H1 (cell line): Measurements from ENCODE around the gene S100A13. TPM values are rescaled to one million over a fixed set of nuclear protein-coding genes. Genes with fewer than 3 reads are reported as not detected.

ENCODE experiments used
- CTCF ChIA-PET: fragments of 300-600 bp; sonication (Branson Sonifier 250); formaldehyde crosslinking; loops from one replicate; lab custom pipeline; 2021; ENCODE audit not compliant: partially characterized antibody; lab: Charles Lee
- POLR2A ChIA-PET: fragments of 300-600 bp; sonication (Branson Sonifier 250); formaldehyde crosslinking; loops from one replicate; lab custom pipeline; 2021; ENCODE audit warnings: inconsistent platforms; ENCODE audit not compliant: partially characterized antibody; lab: Charles Lee
- DNase-seq, 2 experiments: peaks; one replicate each; pipeline versions ENCODE4 v3.0.0 to v3.0.0-alpha.2; 2010 to 2022; ENCODE audit warnings: low spot score in 2 of 2, low read depth in 1 of 2, mixed read lengths in 1 of 2
- FAIRE-seq: peaks from 2 replicates; lab custom pipeline; 2011; peaks lifted over from hg19 to GRCh38; lab: Jason Lieb, UNC
- H2AFZ ChIP-seq: 2 replicates; pipeline ENCODE4 v1.8.1; 2012; ENCODE audit warnings: low read length, inconsistent platforms
- H2AK5ac ChIP-seq: 2 replicates; pipeline ENCODE4 v1.6.1; 2013; ENCODE audit warnings: low read depth, low read length
- H2BK120ac ChIP-seq: replicated peaks from 2 replicates; pipeline ENCODE3; 2013; ENCODE audit warnings: low read depth, low read length, inconsistent platforms
- H2BK12ac ChIP-seq: 2 replicates; pipeline ENCODE4 v1.6.1; 2013; ENCODE audit warnings: low read depth, low read length
- H2BK15ac ChIP-seq: 2 replicates; pipeline ENCODE4 v1.6.1; 2013; ENCODE audit warnings: low read length
- H2BK20ac ChIP-seq: 2 replicates; pipeline ENCODE4 v1.6.1; 2013; ENCODE audit warnings: low read length
- H2BK5ac ChIP-seq: 2 replicates; pipeline ENCODE4 v1.6.1; 2013; ENCODE audit warnings: low read depth, low read length
- H3K14ac ChIP-seq: 2 replicates; pipeline ENCODE4 v1.6.1; 2013; ENCODE audit warnings: inconsistent platforms; ENCODE audit not compliant: insufficient read length
- H3K18ac ChIP-seq: 2 replicates; pipeline ENCODE4 v1.6.1; 2013; ENCODE audit warnings: low read length; ENCODE audit errors: extremely low read depth
- H3K23ac ChIP-seq: 2 replicates; pipeline ENCODE4 v1.6.1; 2013; ENCODE audit warnings: inconsistent platforms; ENCODE audit not compliant: insufficient read length
- H3K23me2 ChIP-seq: 2 replicates; pipeline ENCODE4 v1.6.1; 2013; ENCODE audit warnings: low read depth, low read length
- H3K27ac ChIP-seq: 2 replicates; pipeline ENCODE4 v1.6.1; 2011; ENCODE audit warnings: low read depth, low read length, inconsistent platforms
- H3K27me3 ChIP-seq, 4 experiments: replicated peaks in 1 of 4; 1 replicate in 1 of 4; 2 replicates in 3 of 4; pipeline versions ENCODE4 v1.6.1 to v1.8.1; 2011 to 2013; ENCODE audit warnings: low read length in 3 of 4, mild to moderate bottlenecking in 3 of 4, inconsistent platforms in 2 of 4, mixed read lengths in 2 of 4, moderate library complexity in 1 of 4; ENCODE audit not compliant: control insufficient read depth in 3 of 4, insufficient read depth in 3 of 4; ENCODE audit errors: extremely low read depth in 1 of 4
- H3K36me3 ChIP-seq, 4 experiments: 2 replicates each; pipeline versions ENCODE4 v1.6.1 to v1.8.1; 2011 to 2013; ENCODE audit warnings: mild to moderate bottlenecking in 4 of 4, low read length in 3 of 4, moderate library complexity in 2 of 4, control low read depth in 1 of 4, inconsistent platforms in 1 of 4; ENCODE audit not compliant: insufficient read depth in 4 of 4, control insufficient read depth in 2 of 4
- H3K4ac ChIP-seq: replicated peaks from 2 replicates; pipeline ENCODE3; 2013; ENCODE audit warnings: low read length, low read depth, mixed read lengths, inconsistent platforms; ENCODE audit not compliant: insufficient read length
- H3K4me1 ChIP-seq, 4 experiments: replicated peaks in 1 of 4; 1 replicate in 1 of 4; 2 replicates in 3 of 4; pipeline versions ENCODE4 v1.6.1 to v1.8.1; 2011 to 2013; ENCODE audit warnings: low read length in 3 of 4, inconsistent platforms in 2 of 4, mixed read lengths in 1 of 4; ENCODE audit not compliant: insufficient read depth in 4 of 4, control insufficient read depth in 3 of 4
- H3K4me2 ChIP-seq, 2 experiments: 2 replicates each; pipeline versions ENCODE4 v1.6.1 to v1.8.1; 2011 to 2013; ENCODE audit warnings: low read depth in 2 of 2, low read length in 2 of 2, control low read depth in 1 of 2, inconsistent platforms in 1 of 2, mild to moderate bottlenecking in 1 of 2; ENCODE audit not compliant: insufficient read depth in 1 of 2
- H3K4me3 ChIP-seq, 4 experiments: fragments of 200-600, 300-600 bp in 1 of 4; sonication (generic), shearing (Covaris generic), sonication (Bioruptor Twin) in 1 of 4; 2 replicates each; pipeline versions ENCODE4 v1.5.1 to v1.8.1; 2011 to 2016; ENCODE audit warnings: low read length in 4 of 4, low read depth in 3 of 4, control low read depth in 2 of 4, inconsistent platforms in 2 of 4, mild to moderate bottlenecking in 2 of 4, mixed read lengths in 1 of 4, moderate library complexity in 1 of 4; ENCODE audit not compliant: insufficient read depth in 2 of 4; ENCODE audit errors: extremely low read depth in 1 of 4
- H3K56ac ChIP-seq: replicated peaks from 2 replicates; pipeline ENCODE3; 2013; ENCODE audit warnings: low read depth, mild to moderate bottlenecking, mixed read lengths, low read length, inconsistent platforms; ENCODE audit not compliant: insufficient read length
- H3K79me1 ChIP-seq: 2 replicates; pipeline ENCODE4 v1.6.1; 2013; ENCODE audit warnings: low read depth, low read length, control low read depth
- H3K79me2 ChIP-seq, 2 experiments: 2 replicates each; pipeline versions ENCODE4 v1.6.1 to v1.8.1; 2012 to 2013; ENCODE audit warnings: low read length in 2 of 2, mild to moderate bottlenecking in 2 of 2, inconsistent platforms in 1 of 2; ENCODE audit not compliant: insufficient read depth in 2 of 2, control insufficient read depth in 1 of 2
- H3K9ac ChIP-seq, 4 experiments: replicated peaks in 1 of 4; 1 replicate in 1 of 4; 2 replicates in 3 of 4; pipeline versions ENCODE4 v1.6.1 to v1.8.1; 2011 to 2013; ENCODE audit warnings: low read depth in 3 of 4, low read length in 3 of 4, control low read depth in 2 of 4, mild to moderate bottlenecking in 2 of 4, moderate library complexity in 2 of 4, inconsistent platforms in 1 of 4; ENCODE audit errors: extremely low read depth in 1 of 4
- H3K9me3 ChIP-seq, 2 experiments: 2 replicates each; pipeline versions ENCODE4 v1.6.1 to v1.8.1; 2012 to 2013; ENCODE audit warnings: mild to moderate bottlenecking in 2 of 2, moderate library complexity in 2 of 2, control low read depth in 1 of 2, inconsistent platforms in 1 of 2, low read depth in 1 of 2, low read length in 1 of 2, mixed read lengths in 1 of 2; ENCODE audit not compliant: insufficient read depth in 2 of 2
- H4K20me1 ChIP-seq, 2 experiments: replicated peaks in 1 of 2; 2 replicates each; pipeline versions ENCODE3 to v1.8.1; 2011 to 2013; ENCODE audit warnings: inconsistent platforms in 2 of 2, low read length in 2 of 2, mild to moderate bottlenecking in 1 of 2; ENCODE audit not compliant: insufficient read depth in 2 of 2, control insufficient read depth in 1 of 2
- H4K5ac ChIP-seq: 2 replicates; pipeline ENCODE4 v1.6.1; 2013; ENCODE audit warnings: low read length, low read depth, mixed read lengths, inconsistent platforms; ENCODE audit not compliant: insufficient read length
- H4K8ac ChIP-seq: 2 replicates; pipeline ENCODE4 v1.8.0; 2013; ENCODE audit warnings: mild to moderate bottlenecking, moderate library complexity, low read length, inconsistent platforms; ENCODE audit not compliant: insufficient read depth; ENCODE audit errors: extremely low read depth
- H4K91ac ChIP-seq: replicated peaks from 2 replicates; pipeline ENCODE3; 2013; ENCODE audit warnings: low read length, mixed read lengths, inconsistent platforms; ENCODE audit not compliant: insufficient read length
- EZH2 ChIP-seq: fragments of 200-600 bp; sonication (generic); IDR thresholded peaks from 2 replicates; pipeline ENCODE4 v1.7.1; 2012; ENCODE audit warnings: low read depth, mild to moderate bottlenecking, moderate library complexity, low read length, inconsistent platforms; ENCODE audit not compliant: severe bottlenecking
- GTF2F1 ChIP-seq: IDR thresholded peaks from 2 replicates; pipeline ENCODE4 v1.6.1; 2012; ENCODE audit warnings: low read depth, low read length, improper control_type of control experiment, borderline replicate concordance
- HDAC6 ChIP-seq: IDR thresholded peaks from one replicate; pipeline ENCODE4 v1.7.1; 2012; ENCODE audit warnings: low read depth, mild to moderate bottlenecking, inconsistent platforms, low read length, moderate library complexity
- KDM4A ChIP-seq: IDR thresholded peaks from one replicate; pipeline ENCODE4 v1.7.1; 2012; ENCODE audit warnings: low read depth, mild to moderate bottlenecking, moderate library complexity, low read length, inconsistent platforms; ENCODE audit not compliant: severe bottlenecking
- NANOG ChIP-seq: IDR thresholded peaks from 2 replicates; pipeline ENCODE4 v1.6.1; 2011; ENCODE audit warnings: low read length, low read depth, mild to moderate bottlenecking, inconsistent platforms; ENCODE audit not compliant: insufficient read depth, poor library complexity, severe bottlenecking
- RBBP5 ChIP-seq: IDR thresholded peaks from 2 replicates; pipeline ENCODE4 v1.7.1; 2012; ENCODE audit warnings: low read depth, mild to moderate bottlenecking, inconsistent platforms, low read length, moderate library complexity, borderline replicate concordance
- RXRA ChIP-seq: IDR thresholded peaks from 2 replicates; pipeline ENCODE4 v1.6.1; 2011; ENCODE audit warnings: low read depth, mild to moderate bottlenecking, low read length, moderate library complexity; ENCODE audit not compliant: insufficient read depth
- SIRT6 ChIP-seq: IDR thresholded peaks from one replicate; pipeline ENCODE4 v1.7.1; 2012; ENCODE audit warnings: low read length, inconsistent platforms
- SIX5 ChIP-seq: IDR thresholded peaks from 2 replicates; pipeline ENCODE4 v1.6.1; 2011; ENCODE audit warnings: mild to moderate bottlenecking, low read depth, low read length
- WGBS, 2 experiments: shearing (Covaris generic) in 1 of 2; methylation state at CpG; one replicate each; pipeline versions ENCODE4 v1.1.6 to v1.1.7; 2013 to 2015; ENCODE audit warnings: low lambda C conversion rate in 2 of 2, mixed read lengths in 2 of 2, inconsistent platforms in 1 of 2, low coverage in 1 of 2, missing lambda C conversion rate in 1 of 2; ENCODE audit not compliant: insufficient replicate concordance in 2 of 2, insufficient coverage in 1 of 2, insufficient read length in 1 of 2; ENCODE audit errors: extremely low coverage in 1 of 2, missing lambda C conversion rate in 1 of 2; 5-methylcytosine and 5-hydroxymethylcytosine counted together
- polyA plus RNA-seq, 7 experiments: library from polyadenylated mRNA; depleted of rRNA in 3 of 7; stranded (reverse) in 5 of 7; unstranded in 2 of 7; fragments of >200 nt in 5 of 7; fragments of 200-250 nt in 2 of 7; gene quantifications; 1 replicate in 5 of 7; 2 replicates in 1 of 7; 4 replicates in 1 of 7; pipeline versions ENCODE4 v1.2.1 to v1.2.3, GENCODE V29; 2011 to 2013; ENCODE audit warnings: missing spikeins in 2 of 7, mixed read lengths in 2 of 7
- total RNA-seq: library from RNA; stranded (reverse); fragmentation: NEBNext Ultra II Directional; extraction: Animal tissue kit (Norgen Biotek cat#: 25700); gene quantifications from 2 replicates; pipeline ENCODE4 v1.2.1, GENCODE V29; 2021
- TF ChIP-seq, protein P1 (sequence below): IDR thresholded peaks from 2 replicates; pipeline ENCODE4 v1.6.1; 2011; ENCODE audit warnings: low read length, improper control_type of control experiment

S100A13 gene
- total and polyA plus RNA-seq, 2 of the 8 experiments (the other 6 are each of a cell fraction or from before 2014, with no cell fraction given), result 63.6 to 127 TPM

DNA sequence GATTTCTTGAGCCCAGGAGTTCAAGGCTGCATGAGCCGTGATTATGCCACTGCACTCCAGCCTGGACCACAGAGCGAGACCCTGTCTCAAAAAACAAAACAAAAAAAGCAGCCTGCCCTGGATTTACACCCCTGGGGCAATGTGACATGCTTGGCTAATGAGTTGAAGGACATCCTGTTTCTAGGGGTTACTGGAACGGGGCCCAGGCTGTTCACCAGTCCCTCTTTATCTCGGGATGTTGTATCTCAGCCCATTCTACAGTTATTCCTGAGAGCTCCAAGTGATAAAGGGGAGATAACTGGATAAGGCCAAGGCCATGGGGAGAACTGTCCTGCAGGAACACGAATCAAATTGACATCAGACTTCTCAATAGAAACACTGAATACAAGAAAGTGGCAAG, 40.0 kb downstream of the S100A13 start:
- H3K56ac ChIP-seq, result no peak overlapping the region
- POLR2A ChIA-PET, result interaction anchor here (0.8 to 2.7 kb wide), 2 partner anchors 15 to 40 kb away, joined by 3 to 10 read pairs; partner anchors contain the start of gene S100A13
- H2BK120ac ChIP-seq, result no peak overlapping the region
- no peaks in the 10 kb centered on the region for H3K79me1 ChIP-seq
- no peak overlapping the region for H4K91ac ChIP-seq
- no peaks in the 10 kb centered on the region for H3K23me2 ChIP-seq
- H2BK20ac ChIP-seq, result no peak overlapping the region
- no peaks in the 10 kb centered on the region; a peak in 1 of 4 replicates for H3K9me3 ChIP-seq
- DNase-seq (no peak), FAIRE-seq (no peak)
- no peak overlapping the region for H3K4me2 ChIP-seq
- H3K79me2 ChIP-seq, result no peaks in the 10 kb centered on the region
- H3K36me3 ChIP-seq, result no peaks in the 10 kb centered on the region
- no peaks in the 10 kb centered on the region for H4K20me1 ChIP-seq
- no peak overlapping the region for H3K14ac ChIP-seq
- H3K27ac ChIP-seq, result no peak overlapping the region
- H2BK15ac ChIP-seq, result no peak overlapping the region
- H3K4me3 ChIP-seq, result no peak overlapping the region
- H2AFZ ChIP-seq, result no peak overlapping the region
- no peak overlapping the region for H3K4ac ChIP-seq
- H4K8ac ChIP-seq, result no peak overlapping the region
- no peak overlapping the region for H3K9ac ChIP-seq
- no peak overlapping the region for H3K23ac ChIP-seq
- no peaks in the 10 kb centered on the region for H3K27me3 ChIP-seq
- no peak overlapping the region for H2BK12ac ChIP-seq
- H2AK5ac ChIP-seq, result no peak overlapping the region
- H2BK5ac ChIP-seq, result no peak overlapping the region
- no peak overlapping the region for H4K5ac ChIP-seq
- no peak overlapping the region for H3K18ac ChIP-seq
- CTCF ChIA-PET, result interaction anchor here (2.0 kb wide), 1 partner anchor 40 kb away, joined by 6 read pairs; the partner anchor contains the start of gene S100A13
- 87% methylated on average over 5 of the region's 5 CpGs; no CpG with 5 or more reads in 1 of the 2 experiments for WGBS, 2 experiments
- H3K4me1 ChIP-seq, result no peaks in the 10 kb centered on the region
- TF ChIP-seq GTF2F1, result no peak
- no peak for TF ChIP-seq RXRA
- no peak for TF ChIP-seq NANOG
- no peak for TF ChIP-seq RBBP5
- TF ChIP-seq, protein P1, sequence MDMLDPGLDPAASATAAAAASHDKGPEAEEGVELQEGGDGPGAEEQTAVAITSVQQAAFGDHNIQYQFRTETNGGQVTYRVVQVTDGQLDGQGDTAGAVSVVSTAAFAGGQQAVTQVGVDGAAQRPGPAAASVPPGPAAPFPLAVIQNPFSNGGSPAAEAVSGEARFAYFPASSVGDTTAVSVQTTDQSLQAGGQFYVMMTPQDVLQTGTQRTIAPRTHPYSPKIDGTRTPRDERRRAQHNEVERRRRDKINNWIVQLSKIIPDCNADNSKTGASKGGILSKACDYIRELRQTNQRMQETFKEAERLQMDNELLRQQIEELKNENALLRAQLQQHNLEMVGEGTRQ, result no peak
- no peak for TF ChIP-seq SIX5
- TF ChIP-seq EZH2, result no peak
- TF ChIP-seq HDAC6, result no peak
- TF ChIP-seq KDM4A, result no peak
- no peak for TF ChIP-seq SIRT6
